GM19452 (cell line): ENCODE data around the gene ATAD3B.

Experiments
- ATAC-seq: cut with Tn5 transposase; IDR thresholded peaks from one replicate; pipeline ENCODE4 v1.9.1; 2021; ENCODE audit not compliant: unreplicated experiment

Gene ATAD3B

GRCh38 chr1:1542766-1543705 lies 71.5 kb downstream of the ATAD3B start:
- ATAC-seq = no peak

- ATAC-seq = no peak
These were observed 72.1 kb downstream of the ATAD3B start for GRCh38 chr1:1543706-1544099.

- ATAC-seq = no peak
These were observed 73.0 kb downstream of the ATAD3B start for GRCh38 chr1:1544544-1544943.
